ENCODE data around the gene MYO15A.
A peak's percentile ranks its signal among the peaks of the same experiment; 100 is the strongest.

The MYO15A gene

GRCh38 chr17:18102640-18103039 is 5.9 kb upstream of the MYO15A start:
- peak; percentile 57 for DNase-seq (ENCODE audit: low spot score)

GRCh38 chr17:18105027-18105426 is 3.5 kb upstream of the MYO15A start:
- DNase-seq (ENCODE audit: low spot score), result no peak

- DNase-seq (ENCODE audit: low spot score), result no peak
Observed at GRCh38 chr17:18105595-18105994, 3.0 kb upstream of the MYO15A start.

GRCh38 chr17:18106211-18106610 is 2.3 kb upstream of the MYO15A start:
- DNase-seq (ENCODE audit: low spot score), result no peak

- no peak for DNase-seq (ENCODE audit: low spot score)
Observed at GRCh38 chr17:18107061-18107790, 1.3 kb upstream of the MYO15A start.

- no peak for DNase-seq (ENCODE audit: low spot score)
Observed at GRCh38 chr17:18107971-18108370, 585 bp upstream of the MYO15A start.

GRCh38 chr17:18109935-18110485 is 1.5 kb downstream of the MYO15A start:
- no peak for DNase-seq (ENCODE audit: low spot score)

- no peak for DNase-seq (ENCODE audit: low spot score)
Observed at GRCh38 chr17:18110636-18111145, 2.1 kb downstream of the MYO15A start.

GRCh38 chr17:18111330-18111971 is 2.9 kb downstream of the MYO15A start:
- DNase-seq (ENCODE audit: low spot score), result no peak

GRCh38 chr17:18115517-18115916 is 7.0 kb downstream of the MYO15A start:
- DNase-seq (ENCODE audit: low spot score), result no peak

- no peak for DNase-seq (ENCODE audit: low spot score)
Observed at GRCh38 chr17:18116078-18116477, 7.5 kb downstream of the MYO15A start.

GRCh38 chr17:18117533-18117932 is 9.0 kb downstream of the MYO15A start:
- DNase-seq (ENCODE audit: low spot score), result no peak

GRCh38 chr17:18117982-18118975 is 9.7 kb downstream of the MYO15A start:
- no peak for DNase-seq (ENCODE audit: low spot score)

- no peak for DNase-seq (ENCODE audit: low spot score)
Observed at GRCh38 chr17:18119166-18119745, 10.7 kb downstream of the MYO15A start.

GRCh38 chr17:18119938-18120337 is 11.4 kb downstream of the MYO15A start:
- no peak for DNase-seq (ENCODE audit: low spot score)

- DNase-seq (ENCODE audit: low spot score), result no peak
Observed at GRCh38 chr17:18120461-18121017, 12.0 kb downstream of the MYO15A start.

- no peak for DNase-seq (ENCODE audit: low spot score)
Observed at GRCh38 chr17:18121144-18121910, 12.8 kb downstream of the MYO15A start.

- DNase-seq (ENCODE audit: low spot score), result no peak
Observed at GRCh38 chr17:18122990-18123753, 14.6 kb downstream of the MYO15A start.

- no peak for DNase-seq (ENCODE audit: low spot score)
Observed at GRCh38 chr17:18124345-18125126, 16.0 kb downstream of the MYO15A start.

All from germinal center (tissue), 1 donor.